GM18873 (cell line): ENCODE data around the gene CABP7.

Experiments
- ATAC-seq: cut with Tn5 transposase; IDR thresholded peaks from one replicate; pipeline ENCODE4 v1.9.1; 2021; ENCODE audit warnings: mild to moderate bottlenecking, moderate library complexity, moderate number of reproducible peaks; ENCODE audit not compliant: unreplicated experiment, low FRiP score

Gene CABP7

DNA sequence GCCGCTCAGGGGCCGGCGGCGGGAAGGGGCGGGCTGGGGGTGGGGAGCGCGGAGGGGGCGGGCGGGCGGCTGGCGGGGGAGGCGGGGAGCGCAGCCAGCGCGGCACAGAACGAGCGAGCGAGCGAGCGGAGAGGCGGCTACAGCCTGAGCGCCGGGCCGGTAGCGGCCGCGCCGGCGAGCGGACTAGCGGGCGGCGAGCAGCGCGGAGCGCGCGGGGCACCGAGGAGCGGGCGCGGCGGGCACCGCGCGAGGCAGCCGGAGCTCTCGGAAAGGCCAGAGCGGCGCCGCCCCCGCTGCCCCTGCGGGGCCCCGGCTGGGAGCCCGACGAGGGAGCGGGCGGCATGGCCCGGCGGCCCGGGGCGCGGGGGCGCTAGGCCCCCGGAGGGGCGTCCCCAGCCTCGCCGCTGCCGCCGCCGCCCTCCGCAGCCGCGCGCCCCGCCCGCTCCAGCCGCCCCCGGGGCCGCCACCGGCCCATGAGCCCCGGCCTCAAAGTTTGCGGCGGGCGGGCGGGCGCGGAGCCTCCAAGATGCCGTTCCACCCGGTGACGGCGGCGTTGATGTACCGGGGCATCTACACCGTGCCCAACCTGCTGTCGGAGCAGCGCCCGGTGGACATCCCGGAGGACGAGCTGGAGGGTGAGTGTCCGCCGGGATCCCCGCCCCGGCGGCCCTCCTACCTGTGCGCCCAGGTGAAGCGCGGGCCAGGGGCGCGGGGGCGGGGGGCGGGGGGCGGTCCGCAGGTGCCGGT lies at the start of gene CABP7:
Gene CABP7 (plus strand): TSS at position 105 of the 747 bp plus-strand sequence. CDS start 422 bp downstream, at position 527.
- ATAC-seq: no peak

DNA sequence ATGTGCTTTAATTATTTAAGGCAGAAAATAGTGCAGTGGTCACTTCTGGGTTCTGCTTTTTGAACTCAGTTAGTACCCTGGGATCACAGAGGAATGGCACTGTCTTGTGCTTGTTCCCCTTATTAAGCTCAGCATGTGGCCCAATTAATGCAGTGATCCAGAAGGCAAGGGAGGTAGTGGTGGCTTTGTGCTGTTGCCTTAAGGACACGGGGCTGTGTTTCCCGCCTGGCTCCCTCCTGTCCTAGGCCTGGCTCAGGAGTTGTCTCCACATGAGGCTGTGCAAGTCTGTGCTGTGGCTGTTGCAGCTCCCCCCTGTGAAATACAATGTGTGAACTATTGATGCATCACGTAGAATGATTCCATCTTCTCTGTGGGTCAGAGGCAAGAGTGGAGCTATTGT lies 49.2 kb upstream of the CABP7 start:
- ATAC-seq: no peak

GRCh38 chr22:29673361-29674066 lies 46.3 kb upstream of the CABP7 start:
- ATAC-seq: no peak

DNA sequence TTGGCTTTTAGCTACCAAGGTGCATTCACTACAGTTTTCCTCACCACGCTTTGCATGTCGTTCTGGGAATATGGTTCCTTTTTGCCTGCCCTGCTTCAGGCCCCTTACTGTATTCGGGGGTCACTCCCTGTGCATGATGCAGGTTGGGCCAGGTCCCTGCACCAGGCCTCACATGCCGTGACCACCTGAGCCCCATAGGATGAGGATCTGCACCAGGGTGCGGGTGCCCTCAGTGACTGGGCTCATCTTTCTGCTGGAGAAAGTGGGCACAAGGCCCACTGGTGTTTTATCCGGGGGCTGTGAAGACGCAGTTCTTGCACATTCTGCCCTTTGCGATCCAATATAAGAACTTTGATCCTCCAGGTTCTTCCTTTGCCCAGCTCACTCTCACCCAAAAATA lies 45.7 kb upstream of the CABP7 start:
- ATAC-seq: no peak

GRCh38 chr22:29679316-29679715 lies 40.5 kb upstream of the CABP7 start:
- no peak for ATAC-seq

DNA sequence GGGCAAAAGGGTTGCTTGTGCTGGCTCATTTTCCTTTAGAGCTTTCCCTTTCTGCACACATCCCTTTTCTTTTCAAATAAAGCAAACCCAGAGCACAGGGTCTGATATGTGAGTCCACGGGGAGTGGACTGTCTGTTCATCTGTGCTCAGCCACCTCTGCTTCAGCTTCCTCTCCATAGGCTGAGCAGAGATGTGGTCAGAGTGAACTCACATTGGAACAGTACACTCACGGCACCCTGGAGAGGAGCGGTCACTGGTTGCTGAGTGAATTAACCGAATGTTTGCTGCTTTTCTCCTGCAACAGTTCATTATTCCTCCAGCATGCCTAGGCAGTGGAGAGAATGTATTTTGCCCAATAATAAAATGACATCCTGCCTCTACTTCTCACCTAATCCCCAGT lies 36.3 kb upstream of the CABP7 start:
- no peak for ATAC-seq

- no peak for ATAC-seq
Observed at GRCh38 chr22:29684244-29684643, 35.6 kb upstream of the CABP7 start.

DNA sequence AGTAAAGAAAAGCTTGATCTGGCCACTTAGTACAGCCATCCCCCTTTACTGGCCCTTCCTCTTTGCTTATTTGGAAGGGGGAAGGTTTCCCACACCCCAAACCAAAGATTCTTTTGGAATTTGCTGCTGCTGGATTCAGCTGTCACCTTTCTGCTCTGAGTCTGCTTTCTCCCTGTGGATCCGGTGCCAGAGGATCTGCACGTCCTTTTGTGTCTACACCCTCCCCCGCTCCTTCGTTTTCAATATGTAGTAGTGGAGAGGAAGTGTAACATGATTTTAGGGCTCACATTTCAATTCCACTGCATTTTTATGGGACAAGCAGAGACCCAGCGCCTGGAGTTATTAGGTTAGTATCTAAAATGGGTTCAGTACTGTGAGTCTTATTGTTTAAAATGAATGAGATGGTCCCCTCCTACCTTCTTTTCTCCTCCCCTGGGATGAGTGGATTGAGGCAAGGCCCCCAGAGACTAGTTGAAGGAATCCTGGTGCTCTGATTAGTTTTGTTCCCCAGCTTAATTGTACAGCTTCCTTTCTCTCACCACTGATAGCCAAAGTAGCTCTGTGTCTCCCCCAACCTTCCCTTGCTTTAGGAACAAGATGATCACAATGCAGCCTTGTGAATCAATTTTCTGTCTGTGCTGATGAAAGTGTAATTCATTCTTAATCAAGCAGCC lies 30.5 kb upstream of the CABP7 start:
- no peak for ATAC-seq

DNA sequence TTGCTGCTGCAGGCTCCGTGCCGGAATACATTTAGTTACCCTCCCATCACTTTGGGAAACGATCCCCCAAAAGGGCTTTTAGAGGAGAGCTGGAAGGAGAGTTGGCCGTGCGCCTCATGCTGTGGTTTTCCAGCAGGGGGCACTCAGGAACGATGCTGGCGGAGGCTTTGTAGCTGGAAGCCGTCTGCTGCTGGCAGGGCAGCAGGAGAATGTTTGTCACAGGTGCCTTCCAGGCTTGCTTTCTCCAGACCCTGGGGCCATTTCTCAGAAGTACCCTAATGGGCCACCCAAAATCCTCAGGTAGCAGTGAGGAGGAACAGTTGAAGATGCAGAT lies 30.0 kb upstream of the CABP7 start:
- no peak for ATAC-seq

DNA sequence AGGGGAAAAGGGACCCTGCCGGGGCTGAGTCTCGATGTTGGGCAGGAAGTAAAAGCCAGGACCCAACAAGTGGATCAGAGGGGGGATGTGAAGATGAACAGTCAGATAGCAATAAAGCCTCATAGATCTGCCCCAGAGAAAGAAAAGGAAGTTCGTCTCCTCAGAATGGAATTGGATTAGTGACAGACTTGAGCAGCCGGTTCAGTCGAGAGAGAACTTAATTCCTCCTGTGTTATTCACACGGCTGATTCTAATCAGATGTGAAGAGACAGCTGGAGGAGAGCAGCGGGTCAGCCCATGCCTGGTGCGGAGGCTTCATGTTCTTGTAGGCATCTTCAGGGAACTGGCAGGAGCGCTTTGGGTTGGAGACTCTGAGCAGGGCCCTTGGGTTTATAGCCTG lies 29.3 kb upstream of the CABP7 start:
- ATAC-seq: no peak

GRCh38 chr22:29691636-29692326 lies 28.0 kb upstream of the CABP7 start:
- no peak for ATAC-seq

- no peak for ATAC-seq
Observed at GRCh38 chr22:29692327-29692640, 27.5 kb upstream of the CABP7 start.

GRCh38 chr22:29693161-29693560 lies 26.6 kb upstream of the CABP7 start:
- no peak for ATAC-seq

- ATAC-seq: no peak
Observed at GRCh38 chr22:29693671-29694070, 26.1 kb upstream of the CABP7 start.

DNA sequence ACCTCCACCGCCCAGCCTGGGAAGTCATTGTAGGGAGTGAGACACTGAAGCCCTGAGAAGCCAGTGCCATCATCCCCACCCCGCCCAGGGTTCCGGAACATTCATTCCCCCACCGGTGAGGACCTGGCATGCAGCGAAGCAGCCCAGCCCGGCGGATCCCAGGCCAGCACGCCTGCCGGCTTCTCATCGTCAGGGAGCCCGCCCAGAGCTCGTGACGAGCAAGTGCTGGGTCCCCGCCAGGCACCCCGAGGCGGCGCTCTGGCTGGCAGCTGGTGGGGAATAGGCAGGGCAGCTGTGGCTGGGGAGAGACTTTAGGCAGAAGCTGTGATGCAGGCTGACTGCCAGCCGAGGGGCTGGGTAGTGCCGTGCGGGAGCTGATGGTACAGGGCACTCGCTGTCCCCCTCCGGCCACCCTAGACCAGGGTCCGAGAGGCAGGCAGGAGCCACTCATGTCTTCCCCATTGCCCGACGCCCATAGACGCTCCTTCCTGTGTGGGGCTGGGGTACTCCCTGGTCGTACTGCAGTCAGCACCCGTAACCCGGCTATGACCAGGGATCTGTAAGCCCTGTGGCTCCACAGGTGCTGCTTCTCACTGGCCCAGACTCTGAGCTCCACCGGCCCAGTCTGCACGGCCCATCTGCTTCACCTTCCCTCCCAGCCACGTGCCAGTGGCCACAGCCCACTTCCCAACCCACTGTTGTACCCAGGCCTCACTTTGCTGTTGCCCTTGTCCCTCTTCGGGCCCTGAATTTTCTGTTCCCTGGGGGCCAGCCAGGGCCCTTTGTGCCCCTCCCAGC lies 24.5 kb upstream of the CABP7 start:
- ATAC-seq: no peak

- no peak for ATAC-seq
Observed at GRCh38 chr22:29697853-29698598, 21.8 kb upstream of the CABP7 start.

GRCh38 chr22:29700206-29700899 lies 19.4 kb upstream of the CABP7 start:
- ATAC-seq: no peak

DNA sequence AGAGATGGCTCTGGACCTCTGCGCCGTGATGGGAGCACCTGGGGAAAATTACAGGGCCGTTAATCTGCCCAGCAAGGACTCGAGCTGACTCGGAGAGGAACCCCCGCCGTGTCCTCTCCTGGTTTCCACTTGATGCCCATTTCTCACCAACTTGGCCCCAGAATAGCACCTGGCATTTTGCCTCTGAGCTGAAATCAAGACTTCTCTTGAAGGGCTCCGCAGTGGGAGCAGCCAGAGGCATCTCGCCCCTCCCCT lies 19.0 kb upstream of the CABP7 start:
- ATAC-seq: no peak

DNA sequence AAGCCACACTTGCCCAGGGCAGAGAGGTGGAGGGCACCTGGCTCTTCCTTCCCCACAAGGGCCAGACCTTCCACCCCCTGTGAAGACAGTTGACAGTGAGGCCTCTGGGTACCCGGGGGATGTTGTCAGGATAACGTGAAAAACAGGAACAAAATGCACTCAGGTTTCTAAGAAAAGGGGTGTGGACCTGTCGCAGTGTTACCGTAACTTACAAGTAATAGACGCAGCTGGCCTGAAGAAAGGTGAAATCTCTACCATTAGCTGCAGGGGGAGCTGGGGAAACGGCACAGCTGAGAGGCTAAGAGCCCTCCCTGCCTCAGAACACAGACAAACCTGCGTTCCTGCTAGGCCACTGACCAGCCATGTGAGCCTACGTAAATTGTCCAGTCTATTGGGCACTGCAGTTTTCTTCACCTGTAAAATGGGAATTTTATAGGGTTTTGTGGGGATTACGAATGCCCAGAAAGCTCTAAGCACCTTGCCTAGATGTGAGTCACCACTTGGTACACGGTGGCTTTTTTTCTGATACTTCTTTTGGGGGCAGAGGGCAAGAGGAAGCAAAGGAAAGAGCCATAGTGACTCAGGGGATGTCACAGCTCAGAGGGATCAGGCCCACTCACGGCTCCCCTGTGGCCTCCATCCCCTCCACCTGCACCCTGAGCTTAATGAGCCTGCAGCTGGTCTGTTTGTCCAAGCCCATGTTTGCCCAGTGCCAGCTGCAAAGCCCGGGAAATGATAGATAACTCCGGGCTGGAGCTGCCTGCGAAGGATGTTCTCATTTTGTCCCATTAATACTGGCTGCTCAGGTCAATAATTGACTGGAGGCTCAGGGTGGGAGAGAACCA lies 18.4 kb upstream of the CABP7 start:
- ATAC-seq: no peak
